Measurements from ENCODE around the gene MRPL24. TPM values are rescaled to one million over a fixed set of nuclear protein-coding genes. Genes with fewer than 3 reads are reported as not detected.
A peak's percentile ranks its signal among the peaks of the same experiment; 100 is the strongest.

Gene MRPL24
- total and polyA plus RNA-seq, 2 of the 13 experiments (the other 11 are each of a cell fraction or from before 2014, with no cell fraction given): 38.1 to 42.9 TPM

- TF ChIP-seq TEF (CRISPR knock-in tag; IDR thresholded peaks at IDR 0.05): no peak
These were observed 6.1 kb upstream of the MRPL24 start (continued) for GRCh38 chr1:156746728-156747631.

GRCh38 chr1:156746406-156746727, 5.5 kb upstream of the MRPL24 start:
- Histone ChIP-seq H3K4me1 (ENCODE audit: insufficient read depth, low read length) (peaks cover 49% of the 10 kb centered on the region), H3K4me2 (ENCODE audit: low read depth, low read length) (peak overlapping the region; percentile 100), H3K79me2 (ENCODE audit: insufficient read depth, low read length) (peaks cover 66% of the 10 kb centered on the region), H3K4me3 (replicated peaks in 1 of 3; ENCODE audit: insufficient read depth in 1 of 3, low read depth in 2 of 3, low read length in 3 of 3) (peak overlapping the region; percentile 59 to 90 (median 77); a peak in 5 of 6 replicates), H3K27ac (ENCODE audit: extremely low read length, insufficient read depth, low read length) (peak overlapping the region; percentile 100), H3K27me3 (ENCODE audit: control insufficient read depth in 1 of 2, insufficient read depth in 2 of 2, low read length in 2 of 2) (no peaks in the 10 kb centered on the region; a peak in 1 of 5 replicates), H4K20me1 (ENCODE audit: insufficient read depth, low read length) (peaks cover 13% of the 10 kb centered on the region), H3K9me3 (ENCODE audit: low read length) (no peaks in the 10 kb centered on the region), H2AFZ (ENCODE audit: low read length) (no peak overlapping the region), H3K36me3 (replicated peaks in 1 of 2; ENCODE audit: control insufficient read depth in 1 of 2, insufficient read depth in 2 of 2, low read length in 2 of 2) (peaks cover 10 to 37% of the 10 kb centered on the region in 2 experiments; a peak in 4 of 5 replicates), H3K9ac (ENCODE audit: insufficient read depth, low read depth, low read length) (peak overlapping the region; percentile 100)
- 47% methylated on average over 8 of the region's 9 CpGs for WGBS (ENCODE audit: low lambda C conversion rate)
- in situ Hi-C loops (cut with HindIII; ENCODE audit: extremely low pct_ligation_motif_present, low pct_unique_long_range_greater_than_20kb) (no loop called here), intact Hi-C loops (cut with micrococcal nuclease; ENCODE audit: unreplicated experiment) (no loop called here)
- ChIA-PET POLR2A (interaction anchor here (0.9 to 3.3 kb wide), 4 partner anchors 18 to 289 kb away, joined by 3 to 27 read pairs (median 5); partner anchors contain the start of genes ISG20L2, METTL25B and PRCC), CTCF (ENCODE audit: low intra/inter-chr PET ratio, low total read pairs) (no interaction called here)
- FAIRE-seq: no peak
- ATAC-seq: no peak
- no peak for DNase-seq (ENCODE audit: low spot score)
- BruUV-seq (replicated peaks): no TSS peak
- no peak for TF ChIP-seq ZSCAN5A (CRISPR knock-in tag; IDR thresholded peaks at IDR 0.05; ENCODE audit: borderline replicate concordance)
- TF ChIP-seq IRF9 (CRISPR knock-in tag; IDR thresholded peaks at IDR 0.05; ENCODE audit: borderline replicate concordance): no peak
- TF ChIP-seq MEIS2 (CRISPR knock-in tag; IDR thresholded peaks at IDR 0.05): no peak
- TF ChIP-seq RAD51 (IDR thresholded peaks at IDR 0.05; ENCODE audit: borderline replicate concordance): 0 out of 2 replicates have a peak, but pooled peaks have one; percentile 33
- TF ChIP-seq ZNF501 (CRISPR knock-in tag; IDR thresholded peaks at IDR 0.05): peak; percentile 52; the same call in 1 of the 2 replicates
- 0 out of 2 replicates have a peak, but pooled peaks have one; percentile 48 for TF ChIP-seq ZC3H13 (CRISPR knock-in tag; IDR thresholded peaks at IDR 0.05)
- TF ChIP-seq FOXJ3 (CRISPR knock-in tag; IDR thresholded peaks at IDR 0.05; ENCODE audit: borderline replicate concordance): no peak
- no peak for TF ChIP-seq EED (CRISPR knock-in tag; IDR thresholded peaks at IDR 0.05)
- TF ChIP-seq TEAD3 (CRISPR knock-in tag; optimal IDR thresholded peaks at IDR 0.05; ENCODE audit: borderline replicate concordance): no peak
- no peak for TF ChIP-seq RNF219 (CRISPR knock-in tag; IDR thresholded peaks at IDR 0.05)
- peak; percentile 7 for TF ChIP-seq MED8 (CRISPR knock-in tag; IDR thresholded peaks at IDR 0.05; ENCODE audit: insufficient replicate concordance)

Data from HepG2 (cell line).